ENCODE results near the gene UNC119B.

- no peak for TF ChIP-seq EZH2phosphoT487 (IDR thresholded peaks at IDR 0.05; ENCODE audit: unreplicated experiment)
- no peak for TF ChIP-seq CTCF (conservative IDR thresholded peaks at IDR 0.05; ENCODE audit: low read depth in 2 of 2)
These were observed 30.6 kb downstream of the UNC119B start for GRCh38 chr12:120740871-120741270.
